Tibial artery (tissue), 4 donors: ENCODE measurements around the gene KRT85.

ENCODE experiments used
- DNase-seq, 2 donors: peaks; one replicate each; pipeline ENCODE4 v3.0.0-alpha.2; 2019
- H3K27ac ChIP-seq, 2 donors: fragments of 200-600 bp; sonication (generic) in 1 of 2; 1 replicate in 1 of 2; 2 replicates in 1 of 2; pipeline ENCODE4 v1.5.1; 2018 to 2019; ENCODE audit warnings: mild to moderate bottlenecking in 1 of 2
- H3K27me3 ChIP-seq, 2 donors: fragments of 200-600 bp; sonication (generic) in 1 of 2; one replicate each; pipeline versions ENCODE4 v1.5.1 to v1.6.0; 2016 to 2019
- H3K36me3 ChIP-seq, 3 donors: fragments of 200-600 bp; sonication (generic) in 2 of 3; one replicate each; pipeline ENCODE4 v1.5.1; 2016 to 2019; ENCODE audit warnings: mild to moderate bottlenecking in 2 of 3
- H3K4me1 ChIP-seq, 4 donors: fragments of 200-600 bp; sonication (generic) in 2 of 4; 1 replicate in 3 of 4; 2 replicates in 1 of 4; pipeline ENCODE4 v1.5.1; 2016 to 2019
- H3K4me3 ChIP-seq, 2 donors: fragments of 200-600 bp; sonication (generic) in 1 of 2; 1 replicate in 1 of 2; 2 replicates in 1 of 2; pipeline ENCODE4 v1.5.1; 2018 to 2019; ENCODE audit warnings: mild to moderate bottlenecking in 2 of 2
- H3K9me3 ChIP-seq, 3 donors: fragments of 200-600 bp; sonication (generic) in 1 of 3; one replicate each; pipeline ENCODE4 v1.5.1; 2016 to 2019
- CTCF ChIP-seq, 2 experiments: fragments of 200-600 bp in 1 of 2; fragments of 450-650 bp in 1 of 2; IDR thresholded peaks; one replicate each; pipeline ENCODE4 v1.5.1; 2017 to 2019; ENCODE audit warnings: antibody characterized with exemption in 2 of 2, mild to moderate bottlenecking in 1 of 2, moderate library complexity in 1 of 2
- intact Hi-C: fragments of 100-400 bp; cut with DNase I; formaldehyde crosslinking; loops from one replicate; pipeline ENCODE4 v1.15.0; 2023; ENCODE audit warnings: low total_unique reads

The KRT85 gene

GRCh38 chr12:52313461-52313860 lies 53.8 kb downstream of the KRT85 start:
- no peaks in the 10 kb centered on the region for H3K36me3 ChIP-seq
- intact Hi-C loops: no loop called here
- DNase-seq: peak in 1 of 2 donors; percentile 40
- H3K4me3 ChIP-seq: no peak overlapping the region
- no peak for TF ChIP-seq CTCF (IDR thresholded peaks at IDR 0.05)
- peaks cover 0 to 4% of the 10 kb centered on the region in 2 donors for H3K27me3 ChIP-seq
- no peaks in the 10 kb centered on the region for H3K9me3 ChIP-seq
- peaks cover 0 to 11% (median 7%) of the 10 kb centered on the region in 4 donors for H3K4me1 ChIP-seq
- H3K27ac ChIP-seq: no peak overlapping the region

GRCh38 chr12:52312086-52312485 lies 55.2 kb downstream of the KRT85 start:
- Histone ChIP-seq H3K27me3 (peaks cover 0 to 4% of the 10 kb centered on the region in 2 donors), H3K27ac (no peak overlapping the region), H3K36me3 (no peaks in the 10 kb centered on the region), H3K4me3 (no peak overlapping the region), H3K9me3 (no peaks in the 10 kb centered on the region), H3K4me1 (peaks cover 0 to 20% (median 12%) of the 10 kb centered on the region in 4 donors)
- intact Hi-C loops: no loop called here
- no peak for TF ChIP-seq CTCF (IDR thresholded peaks at IDR 0.05)
- peak in 1 of 2 donors; percentile 31 for DNase-seq

GRCh38 chr12:52311285-52311648 lies 56.0 kb downstream of the KRT85 start:
- Histone ChIP-seq H3K4me3 (no peak overlapping the region), H3K36me3 (no peaks in the 10 kb centered on the region), H3K27ac (no peak overlapping the region), H3K27me3 (peaks cover 0 to 4% of the 10 kb centered on the region in 2 donors), H3K4me1 (peaks cover 0 to 20% (median 12%) of the 10 kb centered on the region in 4 donors), H3K9me3 (no peaks in the 10 kb centered on the region)
- DNase-seq: peak in 1 of 2 donors; percentile 27
- no peak for TF ChIP-seq CTCF (IDR thresholded peaks at IDR 0.05)
- intact Hi-C loops: no loop called here

GRCh38 chr12:52310622-52311284 lies 56.5 kb downstream of the KRT85 start:
- H3K27ac ChIP-seq: no peak overlapping the region
- H3K36me3 ChIP-seq: no peaks in the 10 kb centered on the region
- peaks cover 0 to 20% (median 12%) of the 10 kb centered on the region in 4 donors for H3K4me1 ChIP-seq
- no peaks in the 10 kb centered on the region for H3K9me3 ChIP-seq
- TF ChIP-seq CTCF (IDR thresholded peaks at IDR 0.05): no peak
- intact Hi-C loops: no loop called here
- DNase-seq: peak in 1 of 2 donors; percentile 33
- H3K4me3 ChIP-seq: no peak overlapping the region
- peaks cover 0 to 4% of the 10 kb centered on the region in 2 donors for H3K27me3 ChIP-seq
